ENCODE results near the gene SCFD2. TPM values are rescaled to one million over a fixed set of nuclear protein-coding genes. Genes with fewer than 3 reads are reported as not detected.

Gene SCFD2
- polyA plus RNA-seq, 1 of the 3 experiments (the other 2 are of a cell fraction) = 14.1 TPM

GRCh38 chr4:52833941-52834525, 531.8 kb downstream of the SCFD2 start:
- Histone ChIP-seq H4K20me1 (ENCODE audit: insufficient read depth) (no peaks in the 10 kb centered on the region), H3K27ac (ENCODE audit: low read depth in 2 of 2, low read length in 1 of 2) (no peak overlapping the region), H3K4me1 (ENCODE audit: control insufficient read depth in 1 of 2, insufficient read depth in 2 of 2, low read depth in 1 of 2, low read length in 1 of 2) (peaks cover 0 to 18% of the 10 kb centered on the region in 2 experiments; a peak in 1 of 4 replicates), H3K36me3 (replicated peaks in 1 of 2; ENCODE audit: control insufficient read depth in 1 of 2, insufficient read depth in 2 of 2, low read length in 1 of 2) (no peaks in the 10 kb centered on the region), H3K9me2 (no peaks in the 10 kb centered on the region), H3K4me2 (no peak overlapping the region), H2AFZ (ENCODE audit: low read depth) (no peak overlapping the region), H3K9me3 (no peaks in the 10 kb centered on the region), H3K79me2 (ENCODE audit: insufficient read depth) (no peaks in the 10 kb centered on the region), H3F3A (replicated peaks; ENCODE audit: insufficient read depth) (no peaks in the 10 kb centered on the region), H3K9ac (no peak overlapping the region), H3K27me3 (ENCODE audit: insufficient read depth) (no peaks in the 10 kb centered on the region), H3K4me3 (ENCODE audit: low read depth in 2 of 2, low read length in 1 of 2) (no peak overlapping the region)
- ChIA-PET POLR2A (no interaction called here), CTCF (no interaction called here)
- TF ChIP-seq IRF3 (IDR thresholded peaks at IDR 0.05; ENCODE audit: low read depth, low read length) (no peak), ELF1 (IDR thresholded peaks at IDR 0.05) (no peak), USF2 (IDR thresholded peaks at IDR 0.05; ENCODE audit: borderline replicate concordance, low read depth, low read length) (no peak), MEF2A (IDR thresholded peaks at IDR 0.05; ENCODE audit: borderline replicate concordance, low read depth) (no peak), FOSL2 (IDR thresholded peaks at IDR 0.05; ENCODE audit: borderline replicate concordance, low read depth) (no peak), CTCF (IDR thresholded peaks at IDR 0.05) (no peak), ZBTB33 (IDR thresholded peaks at IDR 0.05; ENCODE audit: borderline replicate concordance, low read depth) (no peak), POLR2AphosphoS5 (IDR thresholded peaks at IDR 0.05; ENCODE audit: low read depth, low read length) (no peak), USF1 (IDR thresholded peaks at IDR 0.05; ENCODE audit: borderline replicate concordance, low read depth) (no peak), FOXM1 (IDR thresholded peaks at IDR 0.05; ENCODE audit: low read depth) (no peak), PBX3 (IDR thresholded peaks at IDR 0.05) (no peak), EP300 (IDR thresholded peaks at IDR 0.05; ENCODE audit: borderline replicate concordance in 1 of 2, low read depth in 1 of 2, low read length in 1 of 2) (no peak), RCOR1 (IDR thresholded peaks at IDR 0.05; ENCODE audit: low read length) (no peak), NRF1 (IDR thresholded peaks at IDR 0.05; ENCODE audit: low read depth, low read length) (no peak), SMC3 (IDR thresholded peaks at IDR 0.05; ENCODE audit: low read depth, low read length) (no peak), FOXJ3 (CRISPR knock-in tag; IDR thresholded peaks at IDR 0.05) (no peak), TAF1 (IDR thresholded peaks at IDR 0.05; ENCODE audit: borderline replicate concordance, low read depth, low read length) (no peak)
- no peak for DNase-seq
- 83% methylated on average over 3 of the region's 3 CpGs for WGBS (ENCODE audit: low lambda C conversion rate)
